ENCODE measurements around the gene TALDO1. TPM values are rescaled to one million over a fixed set of nuclear protein-coding genes. Genes with fewer than 3 reads are reported as not detected.

Gene TALDO1
- total RNA-seq, 2 experiments from 2014 or later = 199 to 206 TPM

DNA sequence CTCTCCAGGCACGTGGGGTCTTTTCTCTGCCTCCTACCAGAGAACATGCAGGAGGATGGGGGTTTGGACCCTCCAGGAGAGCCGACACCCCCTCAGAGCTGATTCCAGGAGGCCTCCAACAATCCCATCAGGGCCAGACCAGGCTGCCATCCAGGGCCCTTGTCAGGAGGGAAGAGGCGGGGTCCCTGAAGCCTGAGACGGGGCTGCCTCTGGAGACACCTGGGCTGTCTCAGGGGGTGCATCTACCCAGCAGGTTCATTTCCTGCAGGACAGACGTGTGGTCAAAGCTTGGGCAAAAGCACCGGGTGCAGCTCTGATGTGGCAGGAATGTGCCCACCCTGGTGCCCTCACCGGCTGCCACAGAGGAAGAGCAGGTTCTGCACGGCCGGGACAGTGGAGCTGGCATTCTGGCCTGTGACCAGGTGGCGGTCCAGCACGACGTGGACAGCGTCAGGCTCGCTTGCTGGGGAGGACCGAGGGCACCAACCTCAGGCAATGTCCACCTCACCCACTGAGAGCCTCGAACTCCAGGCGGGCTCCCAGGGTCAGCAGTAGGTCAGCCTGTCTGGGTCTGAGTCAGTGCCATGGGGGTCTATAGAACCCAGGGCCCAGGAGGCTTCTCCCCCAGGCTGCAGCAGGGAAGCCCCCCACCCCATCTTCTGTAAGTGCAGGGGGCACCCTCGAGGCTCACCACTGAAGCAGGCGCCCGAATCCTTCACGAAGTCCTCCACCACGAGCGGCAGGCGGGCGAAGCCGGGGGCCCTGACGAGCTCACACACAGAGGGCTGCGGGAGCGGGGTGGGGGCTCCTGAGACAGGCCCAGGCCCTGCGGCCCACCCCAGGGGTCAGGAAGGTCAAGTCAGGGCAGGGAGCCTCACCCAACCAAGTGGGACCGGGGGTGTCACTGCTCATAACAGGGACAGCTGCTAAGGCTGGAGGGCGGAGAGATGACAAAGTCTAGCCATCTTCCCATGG lies 23.7 kb downstream of the TALDO1 start:
- ATAC-seq (ENCODE audit: low read depth) = no peak
- Mint-ChIP-seq H3K9me3 (no peaks in the 10 kb centered on the region), H3K4me1 (peaks cover 3% of the 10 kb centered on the region), H3K36me3 (no peaks in the 10 kb centered on the region), H3K27me3 (no peaks in the 10 kb centered on the region), H3K4me3 (no peak overlapping the region), H3K27ac (no peak overlapping the region)
- no peak for DNase-seq
- POLR2A ChIA-PET = no interaction called here

GRCh38 chr11:771617-772204 lies 24.4 kb downstream of the TALDO1 start:
- Mint-ChIP-seq H3K27me3 (no peaks in the 10 kb centered on the region), H3K27ac (no peak overlapping the region), H3K4me1 (peaks cover 8% of the 10 kb centered on the region), H3K36me3 (no peaks in the 10 kb centered on the region), H3K9me3 (no peaks in the 10 kb centered on the region), H3K4me3 (no peak overlapping the region)
- POLR2A ChIA-PET = no interaction called here
- ATAC-seq (ENCODE audit: low read depth) (no peak), DNase-seq (no peak)

DNA sequence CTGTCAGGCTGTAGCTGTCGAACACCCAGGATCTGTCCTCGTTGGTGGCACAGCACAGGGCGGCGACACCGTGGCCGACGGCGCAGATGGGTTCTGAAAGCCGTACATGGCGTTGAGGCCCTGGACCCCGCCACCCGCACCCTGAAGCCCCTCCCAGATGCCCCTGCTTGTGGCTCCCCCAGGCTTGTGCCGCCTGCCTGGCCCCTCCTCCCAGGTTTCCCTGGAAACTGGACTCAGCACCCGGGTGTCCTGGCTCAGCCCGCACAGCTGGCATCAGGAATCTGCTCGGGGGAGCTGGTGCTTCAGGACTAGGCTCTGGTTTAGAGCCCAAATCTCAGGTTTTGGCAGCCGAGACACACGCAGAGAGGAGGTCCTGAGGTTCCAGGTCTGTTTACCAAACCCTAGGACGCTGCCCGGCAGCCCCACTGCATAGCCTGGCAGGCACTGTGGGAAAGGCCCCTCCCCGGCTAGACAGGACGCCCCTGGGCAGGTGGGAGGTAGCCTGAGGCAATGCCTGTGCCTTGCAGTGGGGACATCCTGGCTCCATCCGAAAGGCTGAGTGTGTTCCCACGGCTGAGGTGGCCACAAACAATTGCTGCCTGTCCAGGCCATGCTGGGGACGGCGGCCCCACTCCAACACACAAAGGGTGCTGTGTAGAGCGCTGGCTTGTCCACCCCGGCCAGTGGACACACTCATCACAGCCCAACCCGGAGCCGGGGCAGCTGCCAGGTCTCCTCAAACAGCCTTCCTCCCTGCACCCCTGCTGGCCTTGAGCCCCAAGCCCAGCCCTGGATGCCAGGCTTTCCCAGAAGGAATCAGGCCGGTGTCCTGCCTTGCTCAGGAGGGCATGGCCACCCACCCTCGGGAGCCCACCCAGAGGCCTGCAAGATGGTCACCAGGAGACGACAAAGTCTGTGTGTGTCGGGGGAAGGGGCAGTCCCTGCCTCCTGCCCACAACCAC lies 25.4 kb downstream of the TALDO1 start:
- Mint-ChIP-seq H3K27me3 (no peaks in the 10 kb centered on the region), H3K9me3 (no peaks in the 10 kb centered on the region), H3K4me3 (no peak overlapping the region), H3K36me3 (no peaks in the 10 kb centered on the region), H3K4me1 (peaks cover 8% of the 10 kb centered on the region), H3K27ac (no peak overlapping the region)
- POLR2A ChIA-PET = no interaction called here
- DNase-seq (no peak), ATAC-seq (ENCODE audit: low read depth) (no peak)

- Mint-ChIP-seq H3K9me3 (no peaks in the 10 kb centered on the region), H3K36me3 (no peaks in the 10 kb centered on the region), H3K4me3 (no peak overlapping the region), H3K4me1 (peaks cover 10% of the 10 kb centered on the region), H3K27me3 (no peaks in the 10 kb centered on the region), H3K27ac (no peak overlapping the region)
- POLR2A ChIA-PET = no interaction called here
- DNase-seq = no peak
- ATAC-seq (ENCODE audit: low read depth) = no peak
These were observed 26.2 kb downstream of the TALDO1 start for GRCh38 chr11:773425-773824.

GRCh38 chr11:773830-774229 lies 26.6 kb downstream of the TALDO1 start:
- Mint-ChIP-seq H3K27ac (no peak overlapping the region), H3K9me3 (no peaks in the 10 kb centered on the region), H3K27me3 (no peaks in the 10 kb centered on the region), H3K4me3 (no peak overlapping the region), H3K36me3 (peaks cover under 1% of the 10 kb centered on the region), H3K4me1 (peaks cover 10% of the 10 kb centered on the region)
- POLR2A ChIA-PET = no interaction called here
- DNase-seq (no peak), ATAC-seq (ENCODE audit: low read depth) (no peak)

GRCh38 chr11:774873-775592 lies 27.8 kb downstream of the TALDO1 start:
- POLR2A ChIA-PET = interaction anchor here (1.2 to 2.3 kb wide), 5 partner anchors 9 to 30 kb away, joined by 3 to 15 read pairs (median 3); partner anchors contain the start of gene PIDD1
- Mint-ChIP-seq H3K4me3 (peak overlapping the region; percentile 57), H3K4me1 (peaks cover 13% of the 10 kb centered on the region)

GRCh38 chr11:776263-776560 lies 28.9 kb downstream of the TALDO1 start:
- H3K36me3 Mint-ChIP-seq = peaks cover 1% of the 10 kb centered on the region
- DNase-seq (no peak), ATAC-seq (ENCODE audit: low read depth) (no peak)
- H3K4me1 Mint-ChIP-seq = peaks cover 15% of the 10 kb centered on the region
- H3K27ac Mint-ChIP-seq = peak overlapping the region; percentile 85
- no peaks in the 10 kb centered on the region for H3K9me3 Mint-ChIP-seq
- POLR2A ChIA-PET = interaction anchor here (0.7 to 3.2 kb wide), 11 partner anchors 8 to 50 kb away, joined by 3 to 15 read pairs (median 3); partner anchors contain the start of genes PIDD1 and PNPLA2
- H3K27me3 Mint-ChIP-seq = no peaks in the 10 kb centered on the region
- peak overlapping the region; percentile 88 for H3K4me3 Mint-ChIP-seq

More at GRCh38 chr11:774873-775592, 27.8 kb downstream of the TALDO1 start:
- DNase-seq (no peak), ATAC-seq (ENCODE audit: low read depth) (no peak)
- Mint-ChIP-seq H3K9me3 (no peaks in the 10 kb centered on the region), H3K27ac (peak overlapping the region; percentile 21), H3K36me3 (peaks cover 1% of the 10 kb centered on the region), H3K27me3 (no peaks in the 10 kb centered on the region)

DNA sequence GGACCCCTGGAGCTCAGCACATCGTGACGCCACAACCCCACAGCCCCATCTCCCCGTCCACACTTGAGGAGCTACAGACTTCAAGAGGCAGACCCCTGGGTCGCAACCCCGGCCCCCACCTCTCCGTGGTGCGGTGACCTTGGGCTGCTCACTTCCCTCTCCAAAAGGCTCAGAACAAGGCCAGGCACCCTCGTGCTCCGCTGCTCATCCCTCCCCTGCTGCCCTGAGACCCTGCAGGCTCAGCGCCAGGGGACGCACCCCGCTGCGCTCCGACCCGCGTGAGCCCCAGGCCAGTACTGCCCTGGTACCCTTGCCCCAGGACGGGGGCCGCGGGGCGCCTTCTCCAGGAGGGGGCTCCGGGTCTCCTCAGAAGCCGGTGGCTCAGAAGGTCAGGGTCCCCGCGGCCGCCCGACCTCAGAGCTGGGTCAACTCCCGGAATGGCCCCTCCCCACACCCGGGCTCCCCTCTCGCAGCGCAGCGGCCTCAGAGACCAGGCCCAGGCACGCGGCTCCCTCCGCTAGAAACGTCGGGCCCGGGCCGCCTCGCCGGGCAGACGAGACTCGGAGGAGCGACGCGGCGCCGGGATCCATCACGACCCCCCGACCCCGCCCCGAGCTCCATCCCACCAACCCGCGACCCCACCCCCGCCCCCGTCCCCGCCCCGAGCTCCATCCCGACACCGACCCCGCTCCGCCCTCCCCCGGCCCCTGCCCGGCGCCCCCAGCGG lies 29.5 kb downstream of the TALDO1 start:
- peak overlapping the region; percentile 85 for H3K27ac Mint-ChIP-seq
- peak overlapping the region; percentile 88 for H3K4me3 Mint-ChIP-seq
- H3K36me3 Mint-ChIP-seq = peaks cover 1% of the 10 kb centered on the region
- H3K27me3 Mint-ChIP-seq = no peaks in the 10 kb centered on the region
- POLR2A ChIA-PET = interaction anchor here (0.6 to 3.7 kb wide), 13 partner anchors 8 to 161 kb away, joined by 3 to 20 read pairs (median 4); partner anchors contain the start of genes CEND1, IRF7, PIDD1 and PNPLA2
- H3K9me3 Mint-ChIP-seq = no peaks in the 10 kb centered on the region
- peaks cover 15% of the 10 kb centered on the region for H3K4me1 Mint-ChIP-seq
- ATAC-seq (ENCODE audit: low read depth) (peak; percentile 37), DNase-seq (no peak)

- peak within 1 kb of the TSS; percentile 85 for H3K27ac Mint-ChIP-seq
- no peaks in the 10 kb centered on the region for H3K27me3 Mint-ChIP-seq
- peak; percentile 88 for ATAC-seq (ENCODE audit: low read depth)
- POLR2A ChIA-PET = interaction anchor here (0.6 to 3.7 kb wide), 17 partner anchors 9 to 213 kb away, joined by 3 to 20 read pairs (median 4); partner anchors contain the start of genes CEND1, IRF7, PIDD1 and PNPLA2
- peak within 1 kb of the TSS; percentile 88 for H3K4me3 Mint-ChIP-seq
- no peaks in the 10 kb centered on the region for H3K9me3 Mint-ChIP-seq
- DNase-seq = peak; percentile 99
- H3K36me3 Mint-ChIP-seq = peaks cover 1% of the 10 kb centered on the region
- peaks cover 15% of the 10 kb centered on the region for H3K4me1 Mint-ChIP-seq
These were observed 30.3 kb downstream of the TALDO1 start, which contains the start of gene GATD1 for GRCh38 chr11:777288-778255. Gene GATD1, minus strand, starts transcription at chr11:777487. Its CDS starts 25 bp downstream, at chr11:777462.

- Mint-ChIP-seq H3K27me3 (no peaks in the 10 kb centered on the region), H3K36me3 (peaks cover 5% of the 10 kb centered on the region), H3K4me3 (peak overlapping the region; percentile 48), H3K9me3 (no peaks in the 10 kb centered on the region), H3K27ac (no peak overlapping the region), H3K4me1 (peaks cover 16% of the 10 kb centered on the region)
- ATAC-seq (ENCODE audit: low read depth) (no peak), DNase-seq (no peak)
- POLR2A ChIA-PET = interaction anchor here (0.7 to 3.7 kb wide), 8 partner anchors 11 to 161 kb away, joined by 3 to 20 read pairs (median 4); partner anchors contain the start of genes CEND1 and PNPLA2
These were observed 32.0 kb downstream of the TALDO1 start for GRCh38 chr11:778976-779954.
